Osteoblast (primary cell): Measurements from ENCODE around the gene PEX26. TPM values are rescaled to one million over a fixed set of nuclear protein-coding genes. Genes with fewer than 3 reads are reported as not detected.

Experiments used
- DNase-seq: peaks from one replicate; pipeline ENCODE4 v3.0.0; 2011; ENCODE audit warnings: low spot score, mixed read lengths; ENCODE audit not compliant: insufficient read length; ENCODE audit errors: missing footprints
- H2AFZ ChIP-seq: 2 replicates; pipeline ENCODE4 v1.6.0; 2011; ENCODE audit warnings: mild to moderate bottlenecking, low read length
- H3K27ac ChIP-seq: 2 replicates; pipeline ENCODE4 v1.5.1; 2011; ENCODE audit warnings: mild to moderate bottlenecking, low read depth, low read length, moderate library complexity
- H3K27me3 ChIP-seq: 2 replicates; pipeline ENCODE4 v1.6.0; 2012; ENCODE audit warnings: mild to moderate bottlenecking, control low read depth, inconsistent platforms, low read length, moderate library complexity; ENCODE audit not compliant: insufficient read depth
- H3K36me3 ChIP-seq: 2 replicates; pipeline ENCODE4 v1.5.1; 2011; ENCODE audit warnings: mild to moderate bottlenecking, low read length, control low read depth, moderate library complexity; ENCODE audit not compliant: insufficient read depth
- H3K4me1 ChIP-seq: 2 replicates; pipeline ENCODE4 v1.5.1; 2011; ENCODE audit warnings: mild to moderate bottlenecking, low read length, control low read depth, moderate library complexity; ENCODE audit not compliant: insufficient read depth
- H3K4me2 ChIP-seq: 2 replicates; pipeline ENCODE4 v1.6.0; 2011; ENCODE audit warnings: mild to moderate bottlenecking, low read length; ENCODE audit not compliant: insufficient read depth
- H3K4me3 ChIP-seq: fragments of 200-600 bp; sonication (generic); 3 replicates; pipeline ENCODE4 v1.5.1; 2012; ENCODE audit warnings: mild to moderate bottlenecking, low read length, inconsistent platforms; ENCODE audit not compliant: insufficient read depth
- H3K79me2 ChIP-seq: 2 replicates; pipeline ENCODE4 v1.6.0; 2012; ENCODE audit warnings: mild to moderate bottlenecking, low read length, control low read depth, inconsistent platforms; ENCODE audit not compliant: insufficient read depth
- H3K9me3 ChIP-seq: 2 replicates; pipeline ENCODE4 v1.5.1; 2011; ENCODE audit warnings: low read depth, low read length, control low read depth
- H4K20me1 ChIP-seq: 2 replicates; pipeline ENCODE4 v1.6.0; 2012; ENCODE audit warnings: mild to moderate bottlenecking, low read length, control low read depth; ENCODE audit not compliant: insufficient read depth
- CTCF ChIP-seq: IDR thresholded peaks from 2 replicates; pipeline ENCODE4 v1.5.1; 2011; ENCODE audit warnings: mild to moderate bottlenecking, low read depth, low read length, moderate library complexity; ENCODE audit errors: extremely low read depth
- total RNA-seq: library from RNA; depleted of rRNA; stranded (reverse); fragments of >200 nt; gene quantifications from 2 replicates; pipeline ENCODE4 v1.2.3, GENCODE V29; 2012

The PEX26 gene
- total RNA-seq, result 25.3 and 26.8 TPM in 2 replicates

- peak; percentile 98 for DNase-seq
- Histone ChIP-seq H4K20me1 (peaks cover 4% of the 10 kb centered on the region), H3K9me3 (no peaks in the 10 kb centered on the region), H3K4me3 (peak within 1 kb of the TSS; percentile 98), H3K27me3 (no peaks in the 10 kb centered on the region), H3K4me2 (peak within 1 kb of the TSS; percentile 89), H3K36me3 (peaks cover 32% of the 10 kb centered on the region), H3K79me2 (peaks cover 54% of the 10 kb centered on the region), H3K4me1 (peaks cover 29% of the 10 kb centered on the region), H3K27ac (peak within 1 kb of the TSS; percentile 93), H2AFZ (peak within 1 kb of the TSS; percentile 98)
- TF ChIP-seq CTCF, result no peak
These were observed at the start of gene PEX26 for GRCh38 chr22:18077639-18078328. PEX26 (plus strand) TSS chr22:18077990; CDS start chr22:18078377, 387 bp downstream.

- no peak for TF ChIP-seq CTCF
- Histone ChIP-seq H3K27ac (no peak overlapping the region), H3K4me3 (no peak overlapping the region), H3K36me3 (no peaks in the 10 kb centered on the region), H3K27me3 (no peaks in the 10 kb centered on the region), H3K79me2 (no peaks in the 10 kb centered on the region), H3K4me2 (no peak overlapping the region), H3K9me3 (no peaks in the 10 kb centered on the region), H3K4me1 (peaks cover 30% of the 10 kb centered on the region), H2AFZ (no peak overlapping the region), H4K20me1 (no peaks in the 10 kb centered on the region)
- peak; percentile 37 for DNase-seq
These were observed 48.8 kb upstream of the PEX26 start for GRCh38 chr22:18028817-18029527.

- no peaks in the 10 kb centered on the region for H3K79me2 ChIP-seq
- no peak for DNase-seq
- no peaks in the 10 kb centered on the region for H3K9me3 ChIP-seq
- H3K36me3 ChIP-seq, result no peaks in the 10 kb centered on the region
- no peaks in the 10 kb centered on the region for H4K20me1 ChIP-seq
- TF ChIP-seq CTCF, result no peak
- H2AFZ ChIP-seq, result no peak overlapping the region
- no peak overlapping the region for H3K4me2 ChIP-seq
- H3K27me3 ChIP-seq, result no peaks in the 10 kb centered on the region
- no peak overlapping the region for H3K27ac ChIP-seq
- H3K4me1 ChIP-seq, result peaks cover 31% of the 10 kb centered on the region
- H3K4me3 ChIP-seq, result no peak overlapping the region
These were observed 48.0 kb upstream of the PEX26 start for GRCh38 chr22:18029686-18030267.
